Neural cell (in vitro differentiated cells): ENCODE data around the gene SLC6A18. TPM values are rescaled to one million over a fixed set of nuclear protein-coding genes. Genes with fewer than 3 reads are reported as not detected.

Source experiments
- H2AFZ ChIP-seq: fragments of 200-600, 300-800 bp; sonication (generic), shearing (Covaris generic); 2 replicates; pipeline ENCODE4 v1.6.0; 2014; ENCODE audit warnings: low read depth, mild to moderate bottlenecking, antibody characterized with exemption, low read length, moderate library complexity
- H3F3A ChIP-seq: fragments of 200-600 bp; shearing (Covaris generic); 2 replicates; pipeline ENCODE4 v1.6.1; 2016; ENCODE audit warnings: mild to moderate bottlenecking, moderate library complexity, mixed read lengths, antibody characterized with exemption, low read length; ENCODE audit not compliant: insufficient read depth, poor library complexity, severe bottlenecking
- H3K27ac ChIP-seq: fragments of 200-600, 300-800 bp; sonication (generic), shearing (Covaris generic); 2 replicates; pipeline ENCODE4 v1.5.1; 2014; ENCODE audit warnings: mild to moderate bottlenecking, low read length, moderate library complexity
- H3K27me3 ChIP-seq: fragments of 300-800, 200-600 bp; sonication (generic), shearing (Covaris generic); 2 replicates; pipeline ENCODE4 v1.6.0; 2014; ENCODE audit warnings: mild to moderate bottlenecking, low read depth, low read length, moderate library complexity; ENCODE audit not compliant: insufficient read depth
- H3K36me3 ChIP-seq: fragments of 300-800, 200-600 bp; sonication (generic), shearing (Covaris generic); 2 replicates; pipeline ENCODE4 v1.5.1; 2014; ENCODE audit warnings: mild to moderate bottlenecking, antibody characterized with exemption, low read length, moderate library complexity; ENCODE audit not compliant: insufficient read depth
- H3K4me2 ChIP-seq: fragments of 300-800, 200-600 bp; sonication (generic), shearing (Covaris generic); 2 replicates; pipeline ENCODE4 v1.6.0; 2014; ENCODE audit warnings: mild to moderate bottlenecking, low read length
- H3K4me3 ChIP-seq: fragments of 300-800, 200-600 bp; sonication (generic), shearing (Covaris generic); 2 replicates; pipeline ENCODE4 v1.5.1; 2014; ENCODE audit warnings: mild to moderate bottlenecking, low read length, moderate library complexity
- H3K79me2 ChIP-seq: fragments of 200-600 bp; shearing (Covaris generic); replicated peaks from 2 replicates; pipeline ENCODE4 v1.6.0; 2014; ENCODE audit warnings: mild to moderate bottlenecking, low read length, moderate library complexity; ENCODE audit not compliant: insufficient read depth
- H3K9ac ChIP-seq: fragments of 300-800, 200-600 bp; sonication (generic), shearing (Covaris generic); 2 replicates; pipeline ENCODE4 v1.6.1; 2016; ENCODE audit warnings: mild to moderate bottlenecking, low read length, mixed read lengths
- H3K9me2 ChIP-seq: fragments of 200-600 bp; shearing (Covaris generic); 2 replicates; pipeline ENCODE4 v1.6.1; 2016; ENCODE audit warnings: mild to moderate bottlenecking, low read length, mixed read lengths; ENCODE audit not compliant: insufficient read depth
- H3K9me3 ChIP-seq: fragments of 200-600, 300-800 bp; sonication (generic), shearing (Covaris generic); 2 replicates; pipeline ENCODE4 v1.6.1; 2016; ENCODE audit warnings: mild to moderate bottlenecking, mixed run types, low read length, moderate library complexity, mixed read lengths
- H4K20me1 ChIP-seq: fragments of 200-600 bp; shearing (Covaris generic); 2 replicates; pipeline ENCODE4 v1.6.1; 2016; ENCODE audit warnings: mild to moderate bottlenecking, mixed run types; ENCODE audit not compliant: insufficient read depth
- EP300 ChIP-seq: fragments of 450-650 bp; conservative IDR thresholded peaks from 2 replicates; pipeline ENCODE4 v1.6.1; 2014; ENCODE audit warnings: antibody characterized with exemption, mild to moderate bottlenecking, moderate library complexity; ENCODE audit not compliant: poor library complexity, severe bottlenecking
- EZH2 ChIP-seq: fragments of 200-600, 300-800 bp; shearing (Covaris generic), sonication (generic); IDR thresholded peaks from 2 replicates; pipeline ENCODE4 v1.6.1; 2014; ENCODE audit warnings: antibody characterized with exemption, low read length, borderline replicate concordance, mild to moderate bottlenecking; ENCODE audit not compliant: insufficient read depth, poor library complexity, severe bottlenecking
- MXI1 ChIP-seq: fragments of 450-650 bp; conservative IDR thresholded peaks from 2 replicates; pipeline ENCODE4 v1.6.1; 2014; ENCODE audit warnings: antibody characterized with exemption, mild to moderate bottlenecking; ENCODE audit not compliant: poor library complexity, severe bottlenecking
- POLR2AphosphoS5 ChIP-seq: IDR thresholded peaks from 2 replicates; pipeline ENCODE4 v1.6.1; 2012
- RAD21 ChIP-seq: fragments of 450-650 bp; conservative IDR thresholded peaks from 2 replicates; pipeline ENCODE4 v1.6.1; 2014; ENCODE audit warnings: antibody characterized with exemption, mild to moderate bottlenecking, moderate library complexity
- SMC3 ChIP-seq: fragments of 450-650 bp; conservative IDR thresholded peaks from 2 replicates; pipeline ENCODE4 v1.6.1; 2014; ENCODE audit warnings: antibody characterized with exemption, mild to moderate bottlenecking, moderate library complexity; ENCODE audit not compliant: poor library complexity
- TAF1 ChIP-seq: IDR thresholded peaks from 2 replicates; pipeline ENCODE4 v1.6.1; 2012; ENCODE audit warnings: low read depth
- polyA plus RNA-seq: library from polyadenylated mRNA; depleted of rRNA; stranded (reverse); fragments of >200 nt; gene quantifications from 2 replicates; pipeline ENCODE4 v1.2.3, GENCODE V29; 2014
- TF ChIP-seq, protein P1 (sequence below): fragments of 450-650 bp; IDR thresholded peaks from 2 replicates; pipeline ENCODE4 v1.5.1; 2014; ENCODE audit warnings: antibody characterized with exemption, mild to moderate bottlenecking, moderate library complexity; ENCODE audit not compliant: poor library complexity, severe bottlenecking
- TF ChIP-seq, protein P2 (sequence below): IDR thresholded peaks from 2 replicates; pipeline ENCODE4 v1.6.1; 2012; ENCODE audit warnings: borderline replicate concordance

Gene SLC6A18
- polyA plus RNA-seq, 1 donor from 2014 or later, result not detected

DNA sequence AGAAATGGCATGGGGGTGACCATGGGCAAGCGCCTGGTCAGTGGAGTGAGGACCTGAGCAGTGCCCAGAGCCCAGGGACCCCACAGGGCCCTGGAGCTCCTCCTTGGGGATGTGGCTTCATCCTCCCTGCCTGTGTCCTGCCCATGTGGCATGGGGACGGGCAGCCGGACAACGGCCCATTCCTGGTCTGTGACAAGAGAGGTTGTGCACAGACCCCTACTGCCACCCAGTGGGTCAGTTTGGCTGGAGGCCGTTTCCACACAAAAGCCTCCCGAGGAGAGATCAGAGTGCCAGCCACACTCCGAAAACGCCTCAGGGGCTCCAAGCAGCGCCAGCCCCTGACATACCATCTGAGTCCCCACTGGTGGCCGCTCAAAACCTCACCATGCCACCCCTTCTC is 19.8 kb downstream of the SLC6A18 start:
- Histone ChIP-seq H3K4me2 (no peak overlapping the region), H3K4me3 (no peak overlapping the region), H3K79me2 (no peaks in the 10 kb centered on the region), H3K27ac (no peak overlapping the region), H4K20me1 (no peaks in the 10 kb centered on the region), H3K9me2 (no peaks in the 10 kb centered on the region), H3K9me3 (no peaks in the 10 kb centered on the region), H3K27me3 (peaks cover 5% of the 10 kb centered on the region), H3F3A (no peaks in the 10 kb centered on the region), H2AFZ (no peak overlapping the region), H3K9ac (no peak overlapping the region), H3K36me3 (no peaks in the 10 kb centered on the region)
- no peak for TF ChIP-seq TAF1
- TF ChIP-seq, protein P1, sequence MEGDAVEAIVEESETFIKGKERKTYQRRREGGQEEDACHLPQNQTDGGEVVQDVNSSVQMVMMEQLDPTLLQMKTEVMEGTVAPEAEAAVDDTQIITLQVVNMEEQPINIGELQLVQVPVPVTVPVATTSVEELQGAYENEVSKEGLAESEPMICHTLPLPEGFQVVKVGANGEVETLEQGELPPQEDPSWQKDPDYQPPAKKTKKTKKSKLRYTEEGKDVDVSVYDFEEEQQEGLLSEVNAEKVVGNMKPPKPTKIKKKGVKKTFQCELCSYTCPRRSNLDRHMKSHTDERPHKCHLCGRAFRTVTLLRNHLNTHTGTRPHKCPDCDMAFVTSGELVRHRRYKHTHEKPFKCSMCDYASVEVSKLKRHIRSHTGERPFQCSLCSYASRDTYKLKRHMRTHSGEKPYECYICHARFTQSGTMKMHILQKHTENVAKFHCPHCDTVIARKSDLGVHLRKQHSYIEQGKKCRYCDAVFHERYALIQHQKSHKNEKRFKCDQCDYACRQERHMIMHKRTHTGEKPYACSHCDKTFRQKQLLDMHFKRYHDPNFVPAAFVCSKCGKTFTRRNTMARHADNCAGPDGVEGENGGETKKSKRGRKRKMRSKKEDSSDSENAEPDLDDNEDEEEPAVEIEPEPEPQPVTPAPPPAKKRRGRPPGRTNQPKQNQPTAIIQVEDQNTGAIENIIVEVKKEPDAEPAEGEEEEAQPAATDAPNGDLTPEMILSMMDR, result no peak
- TF ChIP-seq SMC3, result no peak
- no peak for TF ChIP-seq POLR2AphosphoS5
- no peak for TF ChIP-seq MXI1
- no peak for TF ChIP-seq EP300
- TF ChIP-seq, protein P2, sequence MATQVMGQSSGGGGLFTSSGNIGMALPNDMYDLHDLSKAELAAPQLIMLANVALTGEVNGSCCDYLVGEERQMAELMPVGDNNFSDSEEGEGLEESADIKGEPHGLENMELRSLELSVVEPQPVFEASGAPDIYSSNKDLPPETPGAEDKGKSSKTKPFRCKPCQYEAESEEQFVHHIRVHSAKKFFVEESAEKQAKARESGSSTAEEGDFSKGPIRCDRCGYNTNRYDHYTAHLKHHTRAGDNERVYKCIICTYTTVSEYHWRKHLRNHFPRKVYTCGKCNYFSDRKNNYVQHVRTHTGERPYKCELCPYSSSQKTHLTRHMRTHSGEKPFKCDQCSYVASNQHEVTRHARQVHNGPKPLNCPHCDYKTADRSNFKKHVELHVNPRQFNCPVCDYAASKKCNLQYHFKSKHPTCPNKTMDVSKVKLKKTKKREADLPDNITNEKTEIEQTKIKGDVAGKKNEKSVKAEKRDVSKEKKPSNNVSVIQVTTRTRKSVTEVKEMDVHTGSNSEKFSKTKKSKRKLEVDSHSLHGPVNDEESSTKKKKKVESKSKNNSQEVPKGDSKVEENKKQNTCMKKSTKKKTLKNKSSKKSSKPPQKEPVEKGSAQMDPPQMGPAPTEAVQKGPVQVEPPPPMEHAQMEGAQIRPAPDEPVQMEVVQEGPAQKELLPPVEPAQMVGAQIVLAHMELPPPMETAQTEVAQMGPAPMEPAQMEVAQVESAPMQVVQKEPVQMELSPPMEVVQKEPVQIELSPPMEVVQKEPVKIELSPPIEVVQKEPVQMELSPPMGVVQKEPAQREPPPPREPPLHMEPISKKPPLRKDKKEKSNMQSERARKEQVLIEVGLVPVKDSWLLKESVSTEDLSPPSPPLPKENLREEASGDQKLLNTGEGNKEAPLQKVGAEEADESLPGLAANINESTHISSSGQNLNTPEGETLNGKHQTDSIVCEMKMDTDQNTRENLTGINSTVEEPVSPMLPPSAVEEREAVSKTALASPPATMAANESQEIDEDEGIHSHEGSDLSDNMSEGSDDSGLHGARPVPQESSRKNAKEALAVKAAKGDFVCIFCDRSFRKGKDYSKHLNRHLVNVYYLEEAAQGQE, result no peak
- TF ChIP-seq RAD21, result no peak
- TF ChIP-seq EZH2, result no peak

DNA sequence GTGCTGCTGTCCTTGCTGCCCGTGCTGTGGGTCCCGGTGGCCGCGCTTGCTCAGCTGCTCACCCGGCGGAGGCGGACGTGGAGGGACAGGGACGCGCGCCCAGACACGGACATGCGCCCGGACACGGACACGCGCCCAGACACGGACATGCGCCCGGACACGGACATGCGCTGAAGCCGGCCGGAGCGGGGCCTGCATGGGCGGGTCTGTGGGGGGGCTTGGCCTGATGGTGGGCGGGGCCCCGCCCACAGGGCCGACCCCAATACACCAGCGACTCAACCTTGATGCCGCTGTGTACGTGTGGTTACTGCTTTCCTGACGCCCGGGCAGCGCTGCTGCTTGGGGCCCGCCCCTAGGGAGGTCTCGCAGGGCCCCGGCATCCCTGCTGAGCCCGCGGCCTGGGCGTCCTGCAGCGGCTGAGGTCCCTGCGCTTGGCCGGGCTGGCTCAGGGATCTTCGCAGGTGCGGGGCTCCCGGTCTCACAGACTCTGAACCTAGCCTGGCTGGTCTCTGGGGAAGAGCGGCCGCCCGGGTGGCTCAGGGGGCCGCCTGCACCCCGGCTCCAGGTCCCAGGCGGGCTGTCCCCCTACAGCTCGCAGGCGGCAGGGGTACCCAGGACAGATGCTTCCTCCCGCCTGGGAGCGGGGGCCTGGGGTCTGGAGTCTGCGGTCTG is 20.9 kb downstream of the SLC6A18 start:
- no peak overlapping the region for H3K4me3 ChIP-seq
- no peak for TF ChIP-seq SMC3
- TF ChIP-seq EZH2, result no peak
- TF ChIP-seq TAF1, result no peak
- no peak for TF ChIP-seq EP300
- no peaks in the 10 kb centered on the region for H3K9me3 ChIP-seq
- no peaks in the 10 kb centered on the region for H3K36me3 ChIP-seq
- no peak overlapping the region for H3K4me2 ChIP-seq
- H4K20me1 ChIP-seq, result no peaks in the 10 kb centered on the region
- no peaks in the 10 kb centered on the region for H3F3A ChIP-seq
- H3K9ac ChIP-seq, result no peak overlapping the region
- H3K27me3 ChIP-seq, result peaks cover 5% of the 10 kb centered on the region
- no peaks in the 10 kb centered on the region for H3K79me2 ChIP-seq
- no peaks in the 10 kb centered on the region for H3K9me2 ChIP-seq
- H2AFZ ChIP-seq, result no peak overlapping the region
- H3K27ac ChIP-seq, result no peak overlapping the region
